Nephron progenitor cell (in vitro differentiated cells): ENCODE measurements around the gene RNASE4.
"Not testable (repeated sequence)": the region's sequence is repeated elsewhere in the genome, so short reads cannot be mapped to it uniquely, and the experiment has no call there.

Source experiments
- DNase-seq: peaks from one replicate; pipeline ENCODE4 v3.0.0; 2021
- H3K27ac Mint-ChIP-seq: 2 replicates; pipeline ENCODE4 v1.8.0; 2021; ENCODE audit warnings: mild to moderate bottlenecking, moderate library complexity, mixed read lengths
- H3K27me3 Mint-ChIP-seq: 2 replicates; pipeline ENCODE4 v1.8.0; 2021; ENCODE audit warnings: mild to moderate bottlenecking, low read depth, mixed read lengths; ENCODE audit not compliant: poor library complexity
- H3K36me3 Mint-ChIP-seq: 2 replicates; pipeline ENCODE4 v1.8.0; 2021; ENCODE audit warnings: low read depth, mixed read lengths
- H3K4me1 Mint-ChIP-seq: 2 replicates; pipeline ENCODE4 v1.8.0; 2021; ENCODE audit warnings: mixed read lengths
- H3K4me3 Mint-ChIP-seq: 2 replicates; pipeline ENCODE4 v1.8.0; 2021; ENCODE audit warnings: mild to moderate bottlenecking, moderate library complexity, mixed read lengths
- H3K9me3 Mint-ChIP-seq: 2 replicates; pipeline ENCODE4 v1.8.0; 2021; ENCODE audit warnings: mild to moderate bottlenecking, moderate library complexity, mixed read lengths
- TF ChIP-seq, protein P1 (sequence below): fragments of 200-600 bp; sonication (generic); IDR thresholded peaks from 2 replicates; pipeline ENCODE4 v1.5.0; 2021; ENCODE audit warnings: antibody characterized with exemption

Gene RNASE4

DNA sequence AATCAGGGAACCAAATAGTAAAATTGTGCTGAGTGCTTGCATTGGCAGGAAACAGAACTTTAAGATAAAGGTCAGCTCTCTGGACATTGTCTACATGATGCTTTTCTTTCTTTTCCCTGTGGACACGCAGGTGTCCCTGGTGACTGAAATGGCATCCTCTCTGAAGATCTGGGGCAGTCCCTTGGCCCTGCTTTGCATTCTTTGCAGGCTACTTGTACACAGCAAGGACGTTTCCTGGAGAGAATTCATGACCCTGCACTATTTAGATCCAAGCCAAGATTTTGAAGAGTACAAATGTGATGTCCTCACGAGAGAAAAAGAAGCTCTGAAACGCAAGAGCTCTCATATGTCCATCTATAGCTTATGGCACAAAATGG is 50.1 kb downstream of the RNASE4 start:
- H3K27ac Mint-ChIP-seq = no peak overlapping the region
- H3K4me1 Mint-ChIP-seq = peaks cover 11% of the 10 kb centered on the region
- no peaks in the 10 kb centered on the region for H3K36me3 Mint-ChIP-seq
- no peak overlapping the region for H3K4me3 Mint-ChIP-seq
- no peaks in the 10 kb centered on the region for H3K27me3 Mint-ChIP-seq
- DNase-seq = no peak
- H3K9me3 Mint-ChIP-seq = no peaks in the 10 kb centered on the region
- TF ChIP-seq, protein P1, sequence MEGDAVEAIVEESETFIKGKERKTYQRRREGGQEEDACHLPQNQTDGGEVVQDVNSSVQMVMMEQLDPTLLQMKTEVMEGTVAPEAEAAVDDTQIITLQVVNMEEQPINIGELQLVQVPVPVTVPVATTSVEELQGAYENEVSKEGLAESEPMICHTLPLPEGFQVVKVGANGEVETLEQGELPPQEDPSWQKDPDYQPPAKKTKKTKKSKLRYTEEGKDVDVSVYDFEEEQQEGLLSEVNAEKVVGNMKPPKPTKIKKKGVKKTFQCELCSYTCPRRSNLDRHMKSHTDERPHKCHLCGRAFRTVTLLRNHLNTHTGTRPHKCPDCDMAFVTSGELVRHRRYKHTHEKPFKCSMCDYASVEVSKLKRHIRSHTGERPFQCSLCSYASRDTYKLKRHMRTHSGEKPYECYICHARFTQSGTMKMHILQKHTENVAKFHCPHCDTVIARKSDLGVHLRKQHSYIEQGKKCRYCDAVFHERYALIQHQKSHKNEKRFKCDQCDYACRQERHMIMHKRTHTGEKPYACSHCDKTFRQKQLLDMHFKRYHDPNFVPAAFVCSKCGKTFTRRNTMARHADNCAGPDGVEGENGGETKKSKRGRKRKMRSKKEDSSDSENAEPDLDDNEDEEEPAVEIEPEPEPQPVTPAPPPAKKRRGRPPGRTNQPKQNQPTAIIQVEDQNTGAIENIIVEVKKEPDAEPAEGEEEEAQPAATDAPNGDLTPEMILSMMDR = no peak

DNA sequence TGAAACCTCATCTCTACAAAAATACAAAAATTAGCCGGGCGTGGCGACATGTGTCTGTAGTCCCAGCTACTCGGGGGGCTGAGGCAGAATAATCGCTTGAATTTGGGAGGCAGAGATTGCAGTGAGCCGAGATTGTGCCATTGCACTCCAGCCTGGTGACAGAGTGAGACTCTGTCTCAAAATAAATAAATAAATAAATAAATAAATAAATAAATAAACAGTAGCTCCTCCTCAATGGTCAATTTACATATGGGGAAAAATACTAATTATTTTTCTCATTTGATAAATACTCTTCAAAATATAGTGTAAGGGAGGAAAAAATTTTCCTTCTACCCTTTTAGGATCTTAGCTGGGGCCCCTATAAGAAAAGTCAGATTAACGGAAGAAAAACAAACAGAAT is 53.9 kb downstream of the RNASE4 start:
- not testable (repeated sequence) for H3K9me3 Mint-ChIP-seq, H3K4me1 Mint-ChIP-seq, H3K4me3 Mint-ChIP-seq, H3K36me3 Mint-ChIP-seq, H3K27me3 Mint-ChIP-seq, DNase-seq, H3K27ac Mint-ChIP-seq

DNA sequence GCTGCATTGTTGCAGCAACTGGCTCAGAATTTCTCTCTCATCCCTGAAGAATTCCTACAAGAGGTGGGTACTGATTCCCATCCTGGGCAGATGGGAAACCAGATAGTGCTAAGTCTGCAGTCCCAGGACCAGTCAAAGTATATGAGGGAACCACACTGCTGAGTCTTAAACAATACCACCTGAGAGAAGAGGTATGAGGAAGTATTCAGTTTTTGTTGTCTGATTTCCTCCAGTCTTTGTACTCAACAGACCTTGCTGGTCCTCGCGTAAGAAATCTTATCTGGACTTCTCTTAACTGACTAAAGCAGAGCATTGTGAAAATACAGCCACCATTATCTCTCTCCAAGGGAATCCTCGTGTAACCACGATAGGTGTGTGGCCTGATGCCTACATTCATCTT is 57.8 kb downstream of the RNASE4 start:
- TF ChIP-seq, protein P1 = no peak
- Mint-ChIP-seq H3K9me3 (no peaks in the 10 kb centered on the region), H3K4me1 (peaks cover 11% of the 10 kb centered on the region), H3K27me3 (peaks cover 13% of the 10 kb centered on the region), H3K27ac (no peak overlapping the region), H3K4me3 (no peak overlapping the region), H3K36me3 (no peaks in the 10 kb centered on the region)
- no peak for DNase-seq

DNA sequence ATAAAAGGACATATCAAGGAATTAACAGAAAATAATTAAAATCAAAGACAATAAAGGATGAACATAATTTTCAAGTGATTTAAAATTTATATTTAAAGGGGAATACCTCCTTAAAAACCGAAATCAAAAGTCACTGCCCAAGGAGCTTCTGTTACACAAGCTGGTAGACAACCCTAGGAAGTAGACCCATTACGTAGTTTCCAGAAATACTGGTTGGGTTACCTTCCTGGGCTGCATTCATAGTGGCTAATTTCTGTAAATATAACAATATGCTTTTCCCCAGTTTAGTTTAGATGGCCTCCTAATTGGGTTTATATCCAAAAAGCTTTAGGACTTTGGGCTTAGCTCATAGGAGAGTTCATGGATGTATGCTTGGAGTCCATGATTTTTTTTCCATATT is 59.2 kb downstream of the RNASE4 start:
- H3K27ac Mint-ChIP-seq = no peak overlapping the region
- no peaks in the 10 kb centered on the region for H3K9me3 Mint-ChIP-seq
- peaks cover 13% of the 10 kb centered on the region for H3K27me3 Mint-ChIP-seq
- no peaks in the 10 kb centered on the region for H3K36me3 Mint-ChIP-seq
- no peak for DNase-seq
- TF ChIP-seq, protein P1 = no peak
- no peak overlapping the region for H3K4me3 Mint-ChIP-seq
- peaks cover 11% of the 10 kb centered on the region for H3K4me1 Mint-ChIP-seq

DNA sequence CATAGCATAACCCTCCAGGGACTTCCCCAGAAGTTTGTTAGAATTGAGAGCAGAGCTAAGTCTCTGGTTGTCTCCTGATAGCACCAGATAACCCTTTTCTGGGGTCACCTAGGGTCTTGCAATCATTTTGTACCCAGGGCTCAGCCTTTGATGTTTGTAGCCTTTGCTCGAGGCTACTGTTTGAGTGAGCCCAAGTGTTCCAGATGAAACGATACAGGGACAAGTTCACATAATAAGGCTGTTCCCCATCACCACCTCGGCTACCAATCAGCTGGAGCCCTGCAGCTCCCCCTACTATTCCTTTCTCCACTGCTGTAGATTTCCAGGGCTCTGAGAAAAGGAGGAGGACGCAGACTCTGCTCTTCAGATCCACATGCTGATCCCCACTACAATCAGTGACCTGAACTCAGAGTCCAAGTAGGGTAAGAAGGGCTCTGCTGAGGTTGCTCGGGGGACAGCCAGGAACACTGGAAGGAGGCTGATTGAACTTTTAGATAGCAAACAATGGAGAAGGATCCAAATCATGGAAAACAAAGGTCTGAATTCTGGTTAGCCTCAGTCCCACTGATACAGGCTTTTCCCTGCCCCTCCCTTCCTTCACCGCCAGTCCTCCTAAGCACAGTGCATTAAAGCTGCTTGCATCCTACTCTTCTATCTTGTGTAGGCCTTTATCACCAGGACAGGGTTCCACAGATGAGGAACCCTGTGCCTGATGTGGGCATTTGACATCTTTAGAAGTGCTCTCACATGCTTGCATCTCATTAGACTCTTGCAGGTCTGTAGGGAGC is 61.4 kb downstream of the RNASE4 start, which contains the start of gene EDDM3A:
Gene EDDM3A, plus strand, starts transcription at position 317 of the 788 bp plus-strand sequence. CDS start 1,694 bp downstream, outside the sequence.
- peak within 1 kb of the TSS; percentile 45 for H3K27ac Mint-ChIP-seq
- H3K4me1 Mint-ChIP-seq = peaks cover 11% of the 10 kb centered on the region
- H3K36me3 Mint-ChIP-seq = no peaks in the 10 kb centered on the region
- TF ChIP-seq, protein P1 = no peak
- no peak for DNase-seq
- no peaks in the 10 kb centered on the region for H3K9me3 Mint-ChIP-seq
- no peak within 1 kb of the TSS for H3K4me3 Mint-ChIP-seq
- H3K27me3 Mint-ChIP-seq = peaks cover 13% of the 10 kb centered on the region

DNA sequence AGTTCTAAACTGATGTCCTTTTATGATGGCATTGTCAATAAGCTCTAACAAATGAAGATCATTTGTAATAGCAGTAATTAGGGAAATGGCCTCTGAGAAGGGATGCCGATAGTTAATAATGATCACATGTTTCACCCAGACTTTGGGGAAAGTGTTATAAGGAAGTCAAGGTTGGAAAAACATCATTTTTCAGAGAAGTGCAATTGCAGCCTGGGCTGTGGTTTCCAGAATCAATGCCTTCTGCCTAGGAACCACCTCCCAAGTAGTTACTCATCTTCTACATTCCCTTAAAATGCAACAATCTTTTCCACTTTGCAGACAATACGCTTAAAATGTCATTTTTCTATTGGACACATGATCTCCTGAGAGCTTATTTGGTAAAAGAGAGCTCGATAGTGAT is 62.2 kb downstream of the RNASE4 start:
- H3K36me3 Mint-ChIP-seq = no peaks in the 10 kb centered on the region
- H3K27me3 Mint-ChIP-seq = peaks cover 10% of the 10 kb centered on the region
- H3K4me1 Mint-ChIP-seq = peaks cover 11% of the 10 kb centered on the region
- H3K27ac Mint-ChIP-seq = no peak overlapping the region
- no peak for DNase-seq
- H3K9me3 Mint-ChIP-seq = peaks cover 1% of the 10 kb centered on the region
- TF ChIP-seq, protein P1 = no peak
- H3K4me3 Mint-ChIP-seq = no peak overlapping the region
